B cell (primary cell): Measurements from ENCODE around the gene PRPF19.

Experiments
- CTCF ChIP-seq: fragments of 200-600 bp; IDR thresholded peaks from one replicate; pipeline ENCODE4 v1.8.0; 2022; ENCODE audit warnings: antibody characterized with exemption, mild to moderate bottlenecking
- EZH2 ChIP-seq: IDR thresholded peaks from 2 replicates; pipeline ENCODE4 v1.6.1; 2012; ENCODE audit warnings: borderline replicate concordance, low read depth, mild to moderate bottlenecking, moderate library complexity, low read length; ENCODE audit not compliant: insufficient read depth, poor library complexity, severe bottlenecking

- TF ChIP-seq CTCF (no peak), EZH2 (no peak)
These were observed 54.0 kb downstream of the PRPF19 start for GRCh38 chr11:60852117-60852981.
